Endodermal cell (in vitro differentiated cells): ENCODE measurements around the gene CDH4. TPM values are rescaled to one million over a fixed set of nuclear protein-coding genes. Genes with fewer than 3 reads are reported as not detected.

Experiments
- DNase-seq: peaks from one replicate; pipeline ENCODE4 v3.0.0-alpha.2; 2017
- H3K27ac ChIP-seq: 2 replicates; pipeline ENCODE4 v1.5.1; 2013; ENCODE audit warnings: mild to moderate bottlenecking, low read depth, low read length, moderate library complexity
- H3K27me3 ChIP-seq: 2 replicates; pipeline ENCODE4 v1.6.1; 2013; ENCODE audit warnings: mild to moderate bottlenecking, low read length, moderate library complexity; ENCODE audit not compliant: insufficient read depth, control insufficient read depth, poor library complexity, severe bottlenecking
- H3K36me3 ChIP-seq: 2 replicates; pipeline ENCODE4 v1.7.0; 2013; ENCODE audit warnings: mild to moderate bottlenecking, low read length, moderate library complexity; ENCODE audit not compliant: control insufficient read depth, insufficient read depth
- H3K4me1 ChIP-seq: one replicate; pipeline ENCODE4 v1.7.0; 2013; ENCODE audit warnings: low read length; ENCODE audit not compliant: control insufficient read depth, insufficient read depth
- H3K4me3 ChIP-seq: 2 replicates; pipeline ENCODE4 v1.5.1; 2013; ENCODE audit warnings: mild to moderate bottlenecking, low read length, moderate library complexity
- H3K9ac ChIP-seq: 2 replicates; pipeline ENCODE4 v1.6.1; 2013; ENCODE audit warnings: mild to moderate bottlenecking, low read length, moderate library complexity; ENCODE audit not compliant: poor library complexity, severe bottlenecking; ENCODE audit errors: extremely low read depth
- H3K9me3 ChIP-seq: 2 replicates; pipeline ENCODE4 v1.6.1; 2013; ENCODE audit warnings: mild to moderate bottlenecking, low read length, moderate library complexity; ENCODE audit not compliant: control insufficient read depth
- H3K27ac Mint-ChIP-seq: 2 replicates; pipeline ENCODE4 v1.8.0; 2020; ENCODE audit warnings: mixed read lengths
- H3K27me3 Mint-ChIP-seq: 2 replicates; pipeline ENCODE4 v1.8.0; 2021; ENCODE audit warnings: mild to moderate bottlenecking, mixed read lengths; ENCODE audit not compliant: insufficient read depth
- H3K36me3 Mint-ChIP-seq: 2 replicates; pipeline ENCODE4 v1.8.0; 2020; ENCODE audit warnings: low read depth, mixed read lengths
- H3K4me1 Mint-ChIP-seq: 2 replicates; pipeline ENCODE4 v1.8.0; 2020; ENCODE audit warnings: mixed read lengths
- H3K4me3 Mint-ChIP-seq: 2 replicates; pipeline ENCODE4 v1.8.0; 2020; ENCODE audit warnings: mild to moderate bottlenecking, moderate library complexity, mixed read lengths
- H3K9me3 Mint-ChIP-seq: 2 replicates; pipeline ENCODE4 v1.8.0; 2020; ENCODE audit warnings: mild to moderate bottlenecking, mixed read lengths
- WGBS, 2 experiments: methylation state at CpG; one replicate each; pipeline versions ENCODE4 v1.1.5 to v1.1.7; 2013; ENCODE audit warnings: missing lambda C conversion rate in 2 of 2, mixed read lengths in 1 of 2; ENCODE audit not compliant: insufficient coverage in 1 of 2, insufficient read length in 1 of 2; 5-methylcytosine and 5-hydroxymethylcytosine counted together
- total RNA-seq, 2 donors: library from RNA; stranded (reverse); fragmentation: NEBNext Ultra II Directional in 1 of 2; extraction: Animal tissue kit (Norgen Biotek cat#: 25700) in 1 of 2; gene quantifications; 2 replicates in 1 of 2; 3 replicates in 1 of 2; pipeline ENCODE4 v1.2.1, GENCODE V29; 2021
- TF ChIP-seq, protein P1 (sequence below): fragments of 200-600 bp; sonication (generic); conservative IDR thresholded peaks from 2 replicates; pipeline ENCODE4 v1.5.0; 2021; ENCODE audit warnings: antibody characterized with exemption, mild to moderate bottlenecking

CDH4 gene
- total RNA-seq, 2 donors from 2014 or later = 1.8 to 5.8 TPM

DNA sequence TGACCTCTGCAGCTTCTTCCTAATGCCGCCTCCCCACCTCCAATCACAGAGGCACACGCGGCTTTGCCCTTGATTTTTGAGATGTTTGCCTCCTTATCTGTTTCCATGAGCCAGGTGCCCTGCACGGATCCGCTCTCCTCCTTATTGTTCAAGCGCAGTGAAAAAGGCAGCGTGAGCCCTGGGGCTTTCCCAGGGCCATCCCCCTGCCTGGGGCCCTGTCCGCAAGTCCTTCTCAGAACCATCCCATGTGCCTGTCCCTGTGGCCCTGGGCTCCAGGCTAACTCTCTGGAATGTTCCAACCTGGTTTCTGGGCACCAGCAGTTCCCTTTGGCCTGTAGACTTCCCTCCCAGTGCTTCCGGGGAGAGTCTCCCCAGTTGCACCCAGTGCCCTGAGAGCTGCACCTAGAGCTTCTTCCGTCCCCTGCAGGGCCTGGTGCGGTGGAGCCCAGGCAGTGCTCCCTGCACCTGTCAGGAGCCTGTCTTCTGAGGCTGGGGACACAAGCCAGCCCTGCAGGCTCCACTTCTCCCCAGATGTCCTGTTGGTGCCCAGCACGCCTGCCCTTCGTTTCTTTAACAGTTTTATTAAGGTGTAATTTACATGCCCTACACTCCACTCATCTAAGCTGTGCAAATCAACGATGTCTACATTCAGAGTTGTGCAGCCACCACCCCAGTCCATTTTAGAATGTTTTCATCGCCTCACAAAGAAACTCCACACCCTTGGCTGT, 330.3 kb downstream of the CDH4 start:
- Mint-ChIP-seq H3K27me3 (peaks cover 12% of the 10 kb centered on the region), H3K36me3 (no peaks in the 10 kb centered on the region), H3K4me3 (no peak overlapping the region), H3K27ac (no peak overlapping the region), H3K4me1 (peaks cover 12% of the 10 kb centered on the region), H3K9me3 (no peaks in the 10 kb centered on the region)
- H3K27ac ChIP-seq = no peak overlapping the region
- no peaks in the 10 kb centered on the region for H3K9me3 ChIP-seq
- TF ChIP-seq, protein P1, sequence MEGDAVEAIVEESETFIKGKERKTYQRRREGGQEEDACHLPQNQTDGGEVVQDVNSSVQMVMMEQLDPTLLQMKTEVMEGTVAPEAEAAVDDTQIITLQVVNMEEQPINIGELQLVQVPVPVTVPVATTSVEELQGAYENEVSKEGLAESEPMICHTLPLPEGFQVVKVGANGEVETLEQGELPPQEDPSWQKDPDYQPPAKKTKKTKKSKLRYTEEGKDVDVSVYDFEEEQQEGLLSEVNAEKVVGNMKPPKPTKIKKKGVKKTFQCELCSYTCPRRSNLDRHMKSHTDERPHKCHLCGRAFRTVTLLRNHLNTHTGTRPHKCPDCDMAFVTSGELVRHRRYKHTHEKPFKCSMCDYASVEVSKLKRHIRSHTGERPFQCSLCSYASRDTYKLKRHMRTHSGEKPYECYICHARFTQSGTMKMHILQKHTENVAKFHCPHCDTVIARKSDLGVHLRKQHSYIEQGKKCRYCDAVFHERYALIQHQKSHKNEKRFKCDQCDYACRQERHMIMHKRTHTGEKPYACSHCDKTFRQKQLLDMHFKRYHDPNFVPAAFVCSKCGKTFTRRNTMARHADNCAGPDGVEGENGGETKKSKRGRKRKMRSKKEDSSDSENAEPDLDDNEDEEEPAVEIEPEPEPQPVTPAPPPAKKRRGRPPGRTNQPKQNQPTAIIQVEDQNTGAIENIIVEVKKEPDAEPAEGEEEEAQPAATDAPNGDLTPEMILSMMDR = no peak
- no peaks in the 10 kb centered on the region for H3K36me3 ChIP-seq
- H3K9ac ChIP-seq = no peak overlapping the region
- no peak for DNase-seq
- no peak overlapping the region for H3K4me3 ChIP-seq
- 86 to 93% methylated on average over 12 to 15 of the region's 15 CpGs for WGBS, 2 experiments
- no peaks in the 10 kb centered on the region for H3K27me3 ChIP-seq
- peaks cover 10% of the 10 kb centered on the region for H3K4me1 ChIP-seq

DNA sequence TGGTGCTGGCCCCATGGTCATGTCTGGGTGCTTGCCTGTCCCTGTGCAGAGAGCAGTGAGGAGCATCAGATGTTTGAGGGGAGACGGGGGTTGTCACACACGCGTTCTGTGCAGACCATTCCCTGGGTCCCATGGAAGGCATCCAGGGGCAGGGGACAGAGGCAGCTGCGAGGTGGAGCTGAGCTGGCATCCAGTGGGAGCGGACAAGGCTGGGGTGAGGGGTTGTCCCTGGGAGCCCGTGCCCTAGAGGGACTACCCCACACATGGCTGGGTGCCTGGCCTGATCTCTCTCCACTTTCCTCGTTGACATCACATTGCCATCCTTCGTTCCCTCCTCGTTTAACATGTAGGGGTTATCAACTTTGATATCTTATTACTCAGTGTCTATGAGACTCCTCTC, 331.3 kb downstream of the CDH4 start:
- peaks cover 12% of the 10 kb centered on the region for H3K4me1 Mint-ChIP-seq
- peaks cover 15% of the 10 kb centered on the region for H3K27me3 Mint-ChIP-seq
- no peaks in the 10 kb centered on the region for H3K36me3 ChIP-seq
- 95 to 97% methylated on average over 6 to 9 of the region's 9 CpGs for WGBS, 2 experiments
- TF ChIP-seq, protein P1 = no peak
- H3K4me3 Mint-ChIP-seq = no peak overlapping the region
- H3K9me3 Mint-ChIP-seq = no peaks in the 10 kb centered on the region
- H3K9ac ChIP-seq = no peak overlapping the region
- no peaks in the 10 kb centered on the region for H3K27me3 ChIP-seq
- H3K27ac Mint-ChIP-seq = no peak overlapping the region
- H3K4me3 ChIP-seq = no peak overlapping the region
- no peak overlapping the region for H3K27ac ChIP-seq
- DNase-seq = no peak
- H3K36me3 Mint-ChIP-seq = no peaks in the 10 kb centered on the region
- no peaks in the 10 kb centered on the region for H3K9me3 ChIP-seq
- peaks cover 10% of the 10 kb centered on the region for H3K4me1 ChIP-seq

DNA sequence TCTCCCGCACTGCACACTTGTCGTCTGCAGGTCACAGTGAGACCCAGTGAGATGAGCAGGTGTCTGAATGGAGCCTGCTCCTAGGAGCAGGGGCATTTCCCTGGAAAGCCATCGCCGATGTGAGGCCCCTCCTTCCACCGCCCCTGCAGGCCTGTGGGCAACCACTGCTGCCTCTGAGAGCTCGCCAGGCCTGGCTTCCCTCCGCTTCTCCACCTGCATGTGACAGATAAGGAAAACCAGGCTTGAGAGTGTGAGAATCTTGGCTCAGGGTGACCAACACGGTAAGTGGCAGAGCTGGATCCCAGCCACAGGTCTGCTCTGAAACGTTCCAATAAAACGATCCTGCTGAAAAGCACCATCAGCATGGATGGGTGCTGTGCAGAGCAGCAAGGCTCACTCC, 332.8 kb downstream of the CDH4 start:
- TF ChIP-seq, protein P1 = no peak
- H3K4me3 Mint-ChIP-seq = no peak overlapping the region
- H3K36me3 ChIP-seq = no peaks in the 10 kb centered on the region
- H3K27me3 Mint-ChIP-seq = peaks cover 15% of the 10 kb centered on the region
- H3K4me1 ChIP-seq = peaks cover 10% of the 10 kb centered on the region
- H3K9me3 Mint-ChIP-seq = no peaks in the 10 kb centered on the region
- H3K4me1 Mint-ChIP-seq = peaks cover 23% of the 10 kb centered on the region
- no peak for DNase-seq
- no peaks in the 10 kb centered on the region for H3K36me3 Mint-ChIP-seq
- no peak overlapping the region for H3K27ac Mint-ChIP-seq
- H3K27ac ChIP-seq = no peak overlapping the region
- no peaks in the 10 kb centered on the region for H3K27me3 ChIP-seq
- H3K9ac ChIP-seq = no peak overlapping the region
- WGBS, 2 experiments = 68 to 73% methylated on average over 7 to 10 of the region's 10 CpGs
- no peaks in the 10 kb centered on the region for H3K9me3 ChIP-seq
- H3K4me3 ChIP-seq = no peak overlapping the region
